ENCODE data around the gene FKBP9.
"Not testable (repeated sequence)": the region's sequence is repeated elsewhere in the genome, so short reads cannot be mapped to it uniquely, and the experiment has no call there.

GRCh38 chr7:32979246-32979645, 22.0 kb downstream of the FKBP9 start:
- TF ChIP-seq, protein P1, sequence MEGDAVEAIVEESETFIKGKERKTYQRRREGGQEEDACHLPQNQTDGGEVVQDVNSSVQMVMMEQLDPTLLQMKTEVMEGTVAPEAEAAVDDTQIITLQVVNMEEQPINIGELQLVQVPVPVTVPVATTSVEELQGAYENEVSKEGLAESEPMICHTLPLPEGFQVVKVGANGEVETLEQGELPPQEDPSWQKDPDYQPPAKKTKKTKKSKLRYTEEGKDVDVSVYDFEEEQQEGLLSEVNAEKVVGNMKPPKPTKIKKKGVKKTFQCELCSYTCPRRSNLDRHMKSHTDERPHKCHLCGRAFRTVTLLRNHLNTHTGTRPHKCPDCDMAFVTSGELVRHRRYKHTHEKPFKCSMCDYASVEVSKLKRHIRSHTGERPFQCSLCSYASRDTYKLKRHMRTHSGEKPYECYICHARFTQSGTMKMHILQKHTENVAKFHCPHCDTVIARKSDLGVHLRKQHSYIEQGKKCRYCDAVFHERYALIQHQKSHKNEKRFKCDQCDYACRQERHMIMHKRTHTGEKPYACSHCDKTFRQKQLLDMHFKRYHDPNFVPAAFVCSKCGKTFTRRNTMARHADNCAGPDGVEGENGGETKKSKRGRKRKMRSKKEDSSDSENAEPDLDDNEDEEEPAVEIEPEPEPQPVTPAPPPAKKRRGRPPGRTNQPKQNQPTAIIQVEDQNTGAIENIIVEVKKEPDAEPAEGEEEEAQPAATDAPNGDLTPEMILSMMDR (IDR thresholded peaks at IDR 0.05), result not testable (repeated sequence)
- TF ChIP-seq POLR2A (IDR thresholded peaks at IDR 0.05), result not testable (repeated sequence)
